Neural progenitor cell (in vitro differentiated cells): Measurements from ENCODE around the gene KCTD18.

Experiments
- CTCF ChIP-seq: fragments of 200-600 bp; sonication (generic); IDR thresholded peaks from 2 replicates; pipeline ENCODE4 v1.5.1; 2017; ENCODE audit warnings: antibody characterized with exemption, mild to moderate bottlenecking
- EZH2 ChIP-seq: fragments of 200-600 bp; sonication (generic); IDR thresholded peaks from 2 replicates; pipeline ENCODE4 v1.6.1; 2017; ENCODE audit warnings: antibody characterized with exemption, mild to moderate bottlenecking, moderate library complexity
- EZH2phosphoT487 ChIP-seq: fragments of 200-600 bp; sonication (generic); IDR thresholded peaks from 2 replicates; pipeline ENCODE4 v1.6.1; 2017; ENCODE audit warnings: antibody characterized with exemption

GRCh38 chr2:200525066-200525465, 15.2 kb upstream of the KCTD18 start:
- no peak for TF ChIP-seq CTCF
- TF ChIP-seq EZH2 = no peak
- no peak for TF ChIP-seq EZH2phosphoT487
